ENCODE measurements around the gene ARHGEF35.
"Not testable (repeated sequence)": the region's sequence is repeated elsewhere in the genome, so short reads cannot be mapped to it uniquely, and the experiment has no call there.

ARHGEF35 gene

DNA sequence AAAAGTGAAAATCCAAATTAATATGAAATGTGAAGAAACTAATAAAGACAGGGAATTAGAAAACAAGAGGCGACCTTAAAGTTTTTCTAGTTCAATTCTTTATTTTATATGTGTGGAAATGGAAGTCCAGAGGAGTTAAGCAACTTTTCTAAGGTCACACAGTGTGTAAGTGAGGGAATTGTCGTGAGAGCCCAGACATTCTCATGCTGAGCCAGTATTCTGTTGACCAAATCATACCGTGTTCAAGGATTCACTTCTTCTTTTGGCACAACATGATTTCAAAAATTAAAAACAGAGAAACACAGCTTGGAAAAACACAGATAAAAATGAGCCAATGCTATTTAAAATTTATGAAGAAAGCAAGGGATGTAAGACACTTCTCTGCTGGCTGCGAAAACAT lies 31.2 kb upstream of the ARHGEF35 start:
- H3K27me3 ChIP-seq (replicated peaks in 2 of 5; ENCODE audit: control insufficient read depth in 4 of 5, insufficient read depth in 5 of 5, low read length in 4 of 5); H3K4me3 ChIP-seq (ENCODE audit: control insufficient read depth in 1 of 7, extremely low read depth in 1 of 7, insufficient read depth in 4 of 7, low read depth in 2 of 7, low read length in 6 of 7); H3K27ac ChIP-seq (ENCODE audit: insufficient read depth in 1 of 2, low read depth in 1 of 2, low read length in 2 of 2, poor library complexity in 1 of 2, severe bottlenecking in 2 of 2); DNase-seq; POLR2A ChIA-PET; H3K9me3 ChIP-seq (ENCODE audit: control extremely low read depth in 1 of 5, control insufficient read depth in 4 of 5, insufficient read depth in 2 of 5, low read depth in 1 of 5, low read length in 4 of 5); H3K36me3 ChIP-seq (ENCODE audit: control insufficient read depth in 4 of 4, insufficient read depth in 4 of 4, low read length in 3 of 4); H3K4me1 ChIP-seq (ENCODE audit: control extremely low read depth in 1 of 4, control insufficient read depth in 4 of 4, insufficient read depth in 4 of 4, low read length in 3 of 4); CTCF ChIA-PET: not testable (repeated sequence)
- WGBS (ENCODE audit: insufficient coverage), result 100% methylated on average over 1 of the region's 4 CpGs

GRCh38 chr7:144223675-144224074 lies 28.0 kb upstream of the ARHGEF35 start:
- H3K36me3 ChIP-seq (ENCODE audit: control insufficient read depth in 4 of 4, insufficient read depth in 4 of 4, low read length in 3 of 4); POLR2A ChIA-PET; H3K27me3 ChIP-seq (replicated peaks in 2 of 5; ENCODE audit: control insufficient read depth in 4 of 5, insufficient read depth in 5 of 5, low read length in 4 of 5); H3K4me1 ChIP-seq (ENCODE audit: control extremely low read depth in 1 of 4, control insufficient read depth in 4 of 4, insufficient read depth in 4 of 4, low read length in 3 of 4); H3K27ac ChIP-seq (ENCODE audit: insufficient read depth in 1 of 2, low read depth in 1 of 2, low read length in 2 of 2, poor library complexity in 1 of 2, severe bottlenecking in 2 of 2); H3K9me3 ChIP-seq (ENCODE audit: control extremely low read depth in 1 of 5, control insufficient read depth in 4 of 5, insufficient read depth in 2 of 5, low read depth in 1 of 5, low read length in 4 of 5); DNase-seq; CTCF ChIA-PET; H3K4me3 ChIP-seq (ENCODE audit: control insufficient read depth in 1 of 7, extremely low read depth in 1 of 7, insufficient read depth in 4 of 7, low read depth in 2 of 7, low read length in 6 of 7): not testable (repeated sequence)

GRCh38 chr7:144220531-144220930 lies 24.9 kb upstream of the ARHGEF35 start:
- H3K27me3 ChIP-seq (replicated peaks in 2 of 5; ENCODE audit: control insufficient read depth in 4 of 5, insufficient read depth in 5 of 5, low read length in 4 of 5); H3K36me3 ChIP-seq (ENCODE audit: control insufficient read depth in 4 of 4, insufficient read depth in 4 of 4, low read length in 3 of 4); H3K27ac ChIP-seq (ENCODE audit: insufficient read depth in 1 of 2, low read depth in 1 of 2, low read length in 2 of 2, poor library complexity in 1 of 2, severe bottlenecking in 2 of 2); DNase-seq; H3K4me3 ChIP-seq (ENCODE audit: control insufficient read depth in 1 of 7, extremely low read depth in 1 of 7, insufficient read depth in 4 of 7, low read depth in 2 of 7, low read length in 6 of 7); H3K4me1 ChIP-seq (ENCODE audit: control extremely low read depth in 1 of 4, control insufficient read depth in 4 of 4, insufficient read depth in 4 of 4, low read length in 3 of 4); POLR2A ChIA-PET; H3K9me3 ChIP-seq (ENCODE audit: control extremely low read depth in 1 of 5, control insufficient read depth in 4 of 5, insufficient read depth in 2 of 5, low read depth in 1 of 5, low read length in 4 of 5); CTCF ChIA-PET: not testable (repeated sequence)

DNA sequence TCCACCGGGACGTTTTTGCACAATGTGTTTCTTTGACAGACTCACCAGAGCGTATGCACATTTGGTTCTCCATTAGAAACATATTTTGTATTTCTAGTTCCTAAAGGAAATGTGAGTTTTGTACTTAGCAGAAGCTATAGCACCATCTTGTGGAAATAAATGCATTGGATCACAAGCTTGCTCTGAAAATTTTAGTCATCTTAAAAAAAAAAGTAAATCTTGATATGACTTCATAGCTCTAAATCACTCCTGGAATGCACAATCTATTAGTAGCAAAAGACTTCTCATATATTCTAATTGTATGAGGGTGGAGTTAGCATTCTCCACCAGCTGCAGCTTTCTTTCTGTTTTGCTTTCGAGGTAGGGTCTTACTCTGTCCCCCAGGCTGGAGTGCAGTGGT lies 23.5 kb upstream of the ARHGEF35 start:
- WGBS (ENCODE audit: insufficient coverage), result no CpG with 5 or more reads among the region's 4 CpGs

DNA sequence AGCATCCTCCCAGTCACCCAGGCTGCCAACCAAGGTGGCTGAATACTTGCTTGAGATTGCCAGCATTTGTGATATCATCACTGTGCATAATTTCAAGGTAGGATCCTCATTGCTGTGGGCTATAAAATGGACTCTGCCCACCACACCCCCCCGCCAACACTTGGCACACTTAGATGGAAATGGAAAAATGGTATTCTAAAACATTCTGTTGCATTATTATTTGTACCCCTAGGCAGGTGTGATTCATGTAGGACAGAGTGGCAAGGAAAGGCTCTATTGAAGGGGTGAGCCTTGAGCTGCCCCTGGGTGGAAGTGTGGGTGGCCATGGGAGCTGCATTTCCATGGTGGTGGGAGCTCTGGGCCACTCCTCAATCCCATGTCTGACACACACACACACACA lies 22.9 kb upstream of the ARHGEF35 start:
- H3K27me3 ChIP-seq (replicated peaks in 2 of 5; ENCODE audit: control insufficient read depth in 4 of 5, insufficient read depth in 5 of 5, low read length in 4 of 5); H3K9me3 ChIP-seq (ENCODE audit: control extremely low read depth in 1 of 5, control insufficient read depth in 4 of 5, insufficient read depth in 2 of 5, low read depth in 1 of 5, low read length in 4 of 5); H3K4me3 ChIP-seq (ENCODE audit: control insufficient read depth in 1 of 7, extremely low read depth in 1 of 7, insufficient read depth in 4 of 7, low read depth in 2 of 7, low read length in 6 of 7); H3K36me3 ChIP-seq (ENCODE audit: control insufficient read depth in 4 of 4, insufficient read depth in 4 of 4, low read length in 3 of 4); H3K4me1 ChIP-seq (ENCODE audit: control extremely low read depth in 1 of 4, control insufficient read depth in 4 of 4, insufficient read depth in 4 of 4, low read length in 3 of 4); POLR2A ChIA-PET; CTCF ChIA-PET; H3K27ac ChIP-seq (ENCODE audit: insufficient read depth in 1 of 2, low read depth in 1 of 2, low read length in 2 of 2, poor library complexity in 1 of 2, severe bottlenecking in 2 of 2): not testable (repeated sequence)
- peak in 1 of 3 donors; percentile 7 for DNase-seq
- WGBS (ENCODE audit: insufficient coverage), result 100% methylated on average over 1 of the region's 1 CpG

More for the DNA sequence above, 23.5 kb upstream of the ARHGEF35 start:
- H3K27me3 ChIP-seq (replicated peaks in 2 of 5; ENCODE audit: control insufficient read depth in 4 of 5, insufficient read depth in 5 of 5, low read length in 4 of 5); H3K4me3 ChIP-seq (ENCODE audit: control insufficient read depth in 1 of 7, extremely low read depth in 1 of 7, insufficient read depth in 4 of 7, low read depth in 2 of 7, low read length in 6 of 7); DNase-seq; CTCF ChIA-PET; H3K4me1 ChIP-seq (ENCODE audit: control extremely low read depth in 1 of 4, control insufficient read depth in 4 of 4, insufficient read depth in 4 of 4, low read length in 3 of 4); H3K27ac ChIP-seq (ENCODE audit: insufficient read depth in 1 of 2, low read depth in 1 of 2, low read length in 2 of 2, poor library complexity in 1 of 2, severe bottlenecking in 2 of 2); POLR2A ChIA-PET; H3K36me3 ChIP-seq (ENCODE audit: control insufficient read depth in 4 of 4, insufficient read depth in 4 of 4, low read length in 3 of 4); H3K9me3 ChIP-seq (ENCODE audit: control extremely low read depth in 1 of 5, control insufficient read depth in 4 of 5, insufficient read depth in 2 of 5, low read depth in 1 of 5, low read length in 4 of 5): not testable (repeated sequence)

DNA sequence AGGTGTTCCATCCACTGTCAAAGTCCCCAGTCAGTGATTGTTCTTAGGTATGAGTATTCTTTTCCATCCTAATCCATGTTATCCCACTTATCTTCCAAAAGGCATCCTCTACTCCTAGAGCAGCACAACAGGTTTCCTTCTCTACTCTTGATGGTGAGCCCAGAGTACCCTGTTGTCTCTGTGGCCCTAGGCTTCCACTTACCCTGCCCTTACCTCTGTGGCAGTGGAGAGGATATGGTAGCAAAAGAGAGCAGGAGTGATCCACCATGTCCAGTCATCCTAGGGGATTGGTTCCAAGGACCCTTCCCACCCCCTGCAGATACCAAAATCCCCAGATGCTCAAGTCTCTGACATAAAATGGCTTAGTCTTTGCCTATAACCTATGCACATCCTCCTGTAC lies 21.6 kb upstream of the ARHGEF35 start:
- H3K36me3 ChIP-seq (ENCODE audit: control insufficient read depth in 4 of 4, insufficient read depth in 4 of 4, low read length in 3 of 4); H3K27ac ChIP-seq (ENCODE audit: insufficient read depth in 1 of 2, low read depth in 1 of 2, low read length in 2 of 2, poor library complexity in 1 of 2, severe bottlenecking in 2 of 2); CTCF ChIA-PET; H3K27me3 ChIP-seq (replicated peaks in 2 of 5; ENCODE audit: control insufficient read depth in 4 of 5, insufficient read depth in 5 of 5, low read length in 4 of 5); POLR2A ChIA-PET; H3K9me3 ChIP-seq (ENCODE audit: control extremely low read depth in 1 of 5, control insufficient read depth in 4 of 5, insufficient read depth in 2 of 5, low read depth in 1 of 5, low read length in 4 of 5); H3K4me3 ChIP-seq (ENCODE audit: control insufficient read depth in 1 of 7, extremely low read depth in 1 of 7, insufficient read depth in 4 of 7, low read depth in 2 of 7, low read length in 6 of 7); DNase-seq; H3K4me1 ChIP-seq (ENCODE audit: control extremely low read depth in 1 of 4, control insufficient read depth in 4 of 4, insufficient read depth in 4 of 4, low read length in 3 of 4): not testable (repeated sequence)

GRCh38 chr7:144205306-144205705 lies 9.7 kb upstream of the ARHGEF35 start:
- H3K4me3 ChIP-seq (ENCODE audit: control insufficient read depth in 1 of 7, extremely low read depth in 1 of 7, insufficient read depth in 4 of 7, low read depth in 2 of 7, low read length in 6 of 7); H3K27ac ChIP-seq (ENCODE audit: insufficient read depth in 1 of 2, low read depth in 1 of 2, low read length in 2 of 2, poor library complexity in 1 of 2, severe bottlenecking in 2 of 2); H3K9me3 ChIP-seq (ENCODE audit: control extremely low read depth in 1 of 5, control insufficient read depth in 4 of 5, insufficient read depth in 2 of 5, low read depth in 1 of 5, low read length in 4 of 5); H3K36me3 ChIP-seq (ENCODE audit: control insufficient read depth in 4 of 4, insufficient read depth in 4 of 4, low read length in 3 of 4); H3K27me3 ChIP-seq (replicated peaks in 2 of 5; ENCODE audit: control insufficient read depth in 4 of 5, insufficient read depth in 5 of 5, low read length in 4 of 5); CTCF ChIA-PET; H3K4me1 ChIP-seq (ENCODE audit: control extremely low read depth in 1 of 4, control insufficient read depth in 4 of 4, insufficient read depth in 4 of 4, low read length in 3 of 4); POLR2A ChIA-PET; DNase-seq: not testable (repeated sequence)
- no CpG with 5 or more reads among the region's 5 CpGs for WGBS (ENCODE audit: insufficient coverage)

DNA sequence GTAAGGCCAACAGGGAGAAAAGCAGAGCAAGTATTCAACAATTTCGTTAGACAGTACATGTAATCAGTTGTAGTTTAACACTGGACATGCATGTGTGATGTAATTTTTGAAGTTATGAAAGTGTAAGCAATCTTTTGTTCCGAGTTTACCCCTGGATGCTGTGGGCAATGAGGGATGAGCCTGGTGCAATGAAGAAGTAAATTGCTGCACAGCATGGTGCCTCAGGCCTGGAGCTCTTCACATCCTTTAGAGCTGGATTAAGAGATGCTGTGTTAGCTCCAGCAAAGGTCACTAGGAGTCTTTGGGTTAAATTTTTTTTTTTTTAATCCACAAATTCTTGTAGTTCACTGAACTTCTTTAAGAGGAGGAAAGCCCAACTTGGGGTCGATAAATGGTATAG lies 7.5 kb upstream of the ARHGEF35 start:
- H3K27ac ChIP-seq (ENCODE audit: insufficient read depth in 1 of 2, low read depth in 1 of 2, low read length in 2 of 2, poor library complexity in 1 of 2, severe bottlenecking in 2 of 2); H3K4me1 ChIP-seq (ENCODE audit: control extremely low read depth in 1 of 4, control insufficient read depth in 4 of 4, insufficient read depth in 4 of 4, low read length in 3 of 4); DNase-seq; H3K9me3 ChIP-seq (ENCODE audit: control extremely low read depth in 1 of 5, control insufficient read depth in 4 of 5, insufficient read depth in 2 of 5, low read depth in 1 of 5, low read length in 4 of 5); POLR2A ChIA-PET; H3K36me3 ChIP-seq (ENCODE audit: control insufficient read depth in 4 of 4, insufficient read depth in 4 of 4, low read length in 3 of 4); H3K4me3 ChIP-seq (ENCODE audit: control insufficient read depth in 1 of 7, extremely low read depth in 1 of 7, insufficient read depth in 4 of 7, low read depth in 2 of 7, low read length in 6 of 7); CTCF ChIA-PET; H3K27me3 ChIP-seq (replicated peaks in 2 of 5; ENCODE audit: control insufficient read depth in 4 of 5, insufficient read depth in 5 of 5, low read length in 4 of 5): not testable (repeated sequence)
- no CpG with 5 or more reads among the region's 3 CpGs for WGBS (ENCODE audit: insufficient coverage)
